GM19467 (cell line): ENCODE measurements around the gene TUT7.
"Not testable (repeated sequence)": the region's sequence is repeated elsewhere in the genome, so short reads cannot be mapped to it uniquely, and the experiment has no call there.

Experiments
- ATAC-seq: cut with Tn5 transposase; IDR thresholded peaks from one replicate; pipeline ENCODE4 v1.9.1; 2021; ENCODE audit warnings: mild to moderate bottlenecking, moderate library complexity; ENCODE audit not compliant: unreplicated experiment

Gene TUT7

GRCh38 chr9:86308687-86309086 is 45.5 kb downstream of the TUT7 start:
- no peak for ATAC-seq

- no peak for ATAC-seq
Observed at GRCh38 chr9:86304236-86304730, 49.9 kb downstream of the TUT7 start.

DNA sequence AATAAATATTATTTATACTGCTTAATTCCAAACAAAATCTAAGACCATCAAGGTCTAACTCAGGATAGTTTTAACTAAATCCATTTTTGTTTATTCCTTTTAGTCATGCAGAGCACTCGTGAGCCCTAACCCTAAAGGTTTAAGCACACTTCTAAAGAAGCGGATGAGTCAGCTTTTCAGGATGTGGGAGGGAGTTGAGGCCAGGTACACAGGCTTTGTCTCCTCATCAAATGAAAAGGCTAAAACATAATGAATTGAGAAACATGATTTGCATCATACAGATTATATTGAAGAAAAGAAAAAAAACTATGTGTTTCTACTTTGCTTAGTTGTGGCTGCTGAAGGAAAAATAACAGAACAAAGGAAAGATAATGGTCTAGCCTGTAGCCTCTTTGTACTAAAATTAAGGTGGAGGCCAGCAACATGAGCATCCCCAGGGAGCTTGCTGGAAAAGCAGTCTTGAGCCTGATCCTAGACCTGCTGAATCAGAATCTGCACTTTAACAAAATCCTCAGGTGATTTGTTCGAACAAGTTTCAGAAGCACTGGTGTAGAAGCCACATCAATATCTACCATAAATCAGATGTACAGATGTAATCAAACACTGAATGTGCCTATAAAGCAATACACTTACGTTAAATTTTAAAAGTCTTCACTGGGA is 50.8 kb downstream of the TUT7 start:
- ATAC-seq: no peak

GRCh38 chr9:86301686-86302085 is 52.5 kb downstream of the TUT7 start:
- no peak for ATAC-seq

DNA sequence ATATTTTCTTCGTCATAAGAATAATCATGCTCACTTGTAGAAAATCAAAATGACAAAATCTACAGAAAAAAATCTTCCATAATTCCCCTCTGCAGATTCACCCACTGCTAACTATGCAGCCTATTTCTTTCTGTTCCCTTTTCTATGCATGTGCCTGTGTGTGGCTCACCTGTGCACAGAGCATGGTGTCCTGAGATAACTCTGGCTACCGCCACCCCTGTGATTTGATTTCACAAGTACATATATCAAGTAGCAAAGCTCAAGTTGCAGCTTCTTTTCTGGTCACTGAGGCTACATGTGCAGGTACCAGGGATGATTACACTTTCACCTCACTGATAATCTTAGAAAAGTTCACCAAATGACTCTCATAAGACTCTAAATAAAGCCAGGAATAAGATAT is 53.5 kb downstream of the TUT7 start:
- no peak for ATAC-seq

GRCh38 chr9:86298873-86299272 is 55.3 kb downstream of the TUT7 start:
- ATAC-seq: no peak

DNA sequence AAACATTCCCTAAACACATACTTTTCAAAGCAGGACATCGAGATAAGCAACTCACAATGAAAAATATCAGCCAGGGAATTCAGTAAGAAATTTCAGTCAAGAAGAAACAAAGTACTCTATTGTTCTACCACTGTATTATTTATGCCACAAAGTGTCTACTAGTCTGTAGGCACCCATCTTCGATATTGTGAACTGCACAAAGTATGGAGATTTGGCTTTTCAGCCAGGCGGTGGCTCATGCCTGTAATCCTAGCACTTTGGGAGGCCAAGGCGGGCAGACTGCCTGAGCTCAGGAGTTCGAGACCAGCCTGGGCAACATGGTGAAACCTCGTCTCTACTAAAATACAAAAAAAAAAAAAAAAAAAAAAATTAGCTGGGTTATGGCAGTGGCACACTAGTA is 63.9 kb downstream of the TUT7 start:
- ATAC-seq: not testable (repeated sequence)

- no peak for ATAC-seq
Observed at GRCh38 chr9:86288499-86289198, 65.6 kb downstream of the TUT7 start.

- no peak for ATAC-seq
Observed at GRCh38 chr9:86287013-86287412, 67.2 kb downstream of the TUT7 start.

- no peak for ATAC-seq
Observed at GRCh38 chr9:86286278-86286677, 67.9 kb downstream of the TUT7 start.

GRCh38 chr9:86285261-86285660 is 68.9 kb downstream of the TUT7 start:
- no peak for ATAC-seq

DNA sequence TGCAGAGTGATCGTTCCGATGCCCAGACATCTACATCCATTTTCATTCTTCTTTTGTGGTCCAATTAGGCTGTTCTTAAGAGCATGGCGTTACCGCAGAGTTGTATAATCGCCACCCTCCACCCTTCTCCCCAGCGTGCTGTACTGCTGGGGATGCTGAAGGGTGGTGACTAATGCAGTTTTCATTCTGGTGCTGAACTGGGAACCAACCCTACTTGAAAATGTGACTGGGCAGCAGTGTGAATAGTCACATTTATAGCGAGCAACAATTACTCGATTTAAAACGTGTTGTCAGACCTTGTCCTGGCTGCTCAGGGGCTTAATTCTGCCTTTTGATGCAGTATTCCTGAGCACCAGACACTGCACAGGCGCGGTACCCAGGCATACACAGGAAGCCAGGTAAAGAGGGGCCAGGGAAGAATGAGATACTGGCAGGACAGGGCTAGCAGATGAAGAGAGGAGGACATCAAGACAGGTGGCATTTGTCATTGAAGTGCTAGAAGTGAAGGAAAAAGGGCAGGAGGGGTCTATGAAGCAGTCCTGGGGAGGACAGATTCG is 71.2 kb downstream of the TUT7 start:
- no peak for ATAC-seq

DNA sequence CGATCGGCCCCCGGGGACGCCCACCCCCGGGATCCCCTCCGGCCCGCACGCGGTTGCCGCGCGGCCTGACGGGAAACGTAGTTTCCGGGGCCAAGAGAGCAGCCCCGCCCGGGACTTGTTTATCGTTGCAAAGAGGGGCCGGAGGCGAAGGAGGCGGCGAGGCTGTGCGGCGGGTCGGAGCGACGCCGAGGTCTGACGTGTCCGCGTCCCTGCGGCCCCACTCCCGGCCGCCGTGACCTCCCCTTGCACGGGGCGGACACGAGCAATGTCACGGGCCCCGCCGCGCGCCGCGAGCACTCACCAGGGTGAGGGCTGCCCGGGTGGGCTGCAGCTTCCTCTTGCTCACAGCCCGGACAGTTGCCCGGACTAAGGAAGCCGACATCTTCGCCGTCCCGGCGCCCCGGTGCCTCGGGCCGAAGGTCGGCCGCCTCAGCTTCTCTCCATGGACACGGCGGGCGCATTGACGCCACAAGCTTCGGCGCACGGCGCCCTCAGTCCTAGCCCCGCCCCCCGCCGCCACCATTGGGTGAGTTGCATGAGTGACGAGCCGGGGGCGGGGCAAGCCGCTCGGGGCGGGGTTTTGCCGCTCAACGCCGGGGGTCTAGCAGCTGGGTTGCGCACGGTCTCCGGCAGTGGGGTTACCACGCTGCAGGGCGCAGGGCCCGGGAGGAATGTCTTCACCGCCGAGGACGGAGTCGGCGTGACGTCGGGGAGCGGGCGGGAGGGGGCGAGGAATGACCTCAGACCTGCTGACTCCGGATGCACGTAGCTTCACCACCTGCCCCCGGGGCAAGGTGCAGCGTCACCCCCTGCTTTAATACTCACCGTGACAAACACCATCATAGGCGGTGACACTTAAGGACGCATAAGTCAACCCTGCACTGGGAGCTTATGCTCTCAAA is 71.9 kb downstream of the TUT7 start, which contains the start of gene ISCA1:
Gene ISCA1 (minus strand): TSS at position 462 of the 902 bp plus-strand sequence. CDS start 80 bp downstream, at position 382.
- ATAC-seq: peak; percentile 81

DNA sequence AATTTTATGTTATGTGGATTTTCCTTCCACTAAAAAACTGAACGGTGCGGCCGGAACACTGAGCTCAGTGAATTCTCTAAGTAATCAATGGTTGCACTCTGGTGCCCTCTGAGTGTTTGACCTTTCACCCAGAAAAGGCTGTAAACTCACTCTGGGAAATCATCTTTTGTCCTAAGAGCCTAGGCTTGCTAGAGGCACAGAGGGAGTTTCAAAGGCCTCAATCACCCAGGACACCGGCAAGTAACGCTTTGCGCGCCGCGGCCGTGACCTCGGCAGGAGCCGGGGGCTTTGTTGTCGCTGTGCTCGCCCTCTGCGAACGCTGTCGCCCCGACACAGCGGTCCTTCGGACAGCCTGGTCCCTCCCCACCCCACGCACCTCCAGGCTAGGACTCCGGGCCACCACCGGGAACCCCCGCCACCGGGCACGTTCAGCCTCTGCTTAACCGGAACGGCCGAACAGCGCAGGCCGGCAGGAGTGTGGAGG is 72.6 kb downstream of the TUT7 start:
- ATAC-seq: peak; percentile 31

DNA sequence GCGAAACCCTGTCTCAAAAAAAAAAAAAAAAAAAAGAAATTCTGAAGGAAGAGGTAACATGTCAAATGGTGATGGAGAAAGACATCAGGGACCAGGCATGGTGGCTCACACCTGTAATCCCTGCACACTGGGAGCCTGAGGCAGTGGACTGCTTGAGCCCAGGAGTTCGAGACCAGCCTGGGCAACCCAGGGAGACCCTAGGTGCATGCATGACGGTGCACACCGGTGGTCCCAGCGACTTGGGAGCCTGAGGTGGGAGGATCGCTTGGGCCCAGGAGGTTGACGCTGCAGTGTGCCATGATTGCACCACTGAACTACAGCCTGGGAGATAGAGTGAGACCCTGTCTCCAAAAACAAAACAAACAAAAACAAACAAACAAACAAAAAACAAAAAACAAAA is 73.6 kb downstream of the TUT7 start:
- ATAC-seq: no peak

GRCh38 chr9:86279839-86280238 is 74.4 kb downstream of the TUT7 start:
- no peak for ATAC-seq

DNA sequence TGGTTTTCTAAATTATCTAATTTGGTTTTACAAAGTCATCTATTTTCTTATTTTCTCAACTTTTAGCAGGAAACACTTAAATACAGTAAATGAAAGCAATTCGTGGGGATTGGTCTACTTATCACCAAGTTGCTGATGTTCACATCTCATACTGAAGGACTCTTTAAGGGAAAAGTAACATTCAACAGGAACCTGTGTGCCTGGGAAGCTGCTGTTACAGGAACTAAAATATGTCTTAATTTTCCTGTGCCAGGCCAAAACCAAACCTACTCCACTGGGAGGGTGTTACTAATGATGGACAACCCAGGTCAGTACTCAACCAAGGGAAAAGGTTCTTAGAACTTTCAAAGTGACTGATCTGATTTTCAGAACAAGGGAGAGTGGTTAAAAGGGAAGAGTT is 77.1 kb downstream of the TUT7 start:
- no peak for ATAC-seq

GRCh38 chr9:86275962-86276361 is 78.2 kb downstream of the TUT7 start:
- no peak for ATAC-seq

GRCh38 chr9:86274821-86275643 is 79.2 kb downstream of the TUT7 start:
- no peak for ATAC-seq

DNA sequence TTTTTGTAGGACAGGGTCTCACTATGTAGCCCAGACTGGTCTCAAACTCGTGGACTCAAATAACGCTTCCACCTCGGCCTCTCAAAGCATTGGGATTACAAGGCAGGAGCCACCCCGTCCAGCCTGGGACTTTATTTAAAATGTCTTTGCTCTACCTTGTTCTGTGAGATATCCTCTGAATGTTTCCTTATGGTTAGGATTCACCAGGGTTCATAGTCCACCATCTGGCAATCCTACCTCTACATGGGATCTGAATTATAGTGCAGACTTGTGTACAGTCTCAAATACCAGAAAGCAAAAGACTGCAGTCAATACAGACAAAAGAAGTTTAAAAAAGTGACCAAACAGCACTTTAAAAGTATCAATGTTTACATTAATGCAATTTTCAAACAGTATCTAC is 82.0 kb downstream of the TUT7 start:
- no peak for ATAC-seq
